ENCODE data around the gene PGGT1B.

PGGT1B gene

GRCh38 chr5:115184770-115185169 is 77.9 kb downstream of the PGGT1B start:
- DNase-seq (ENCODE audit: low read depth in 4 of 4, low spot score in 1 of 4): no peak

DNA sequence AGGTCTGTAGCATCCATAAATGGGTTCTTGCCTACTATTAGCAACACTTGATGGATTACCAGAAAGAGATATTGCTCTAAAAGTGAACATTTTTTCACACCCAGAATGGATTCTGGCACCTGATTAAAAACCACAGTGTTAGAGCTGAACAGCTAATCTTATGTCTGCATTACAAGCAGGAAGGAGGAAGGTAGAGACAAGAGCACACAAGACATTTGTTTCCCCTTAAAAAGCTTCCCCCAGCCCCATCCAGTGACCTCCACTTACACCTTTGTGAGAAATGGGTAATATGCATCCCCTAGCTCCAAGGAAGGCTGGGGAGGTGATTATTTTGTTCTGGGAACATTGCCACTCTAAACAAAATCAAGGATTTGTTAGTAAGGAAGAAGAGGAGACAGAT is 80.9 kb downstream of the PGGT1B start:
- no peak for DNase-seq (ENCODE audit: low read depth in 4 of 4, low spot score in 1 of 4)

DNA sequence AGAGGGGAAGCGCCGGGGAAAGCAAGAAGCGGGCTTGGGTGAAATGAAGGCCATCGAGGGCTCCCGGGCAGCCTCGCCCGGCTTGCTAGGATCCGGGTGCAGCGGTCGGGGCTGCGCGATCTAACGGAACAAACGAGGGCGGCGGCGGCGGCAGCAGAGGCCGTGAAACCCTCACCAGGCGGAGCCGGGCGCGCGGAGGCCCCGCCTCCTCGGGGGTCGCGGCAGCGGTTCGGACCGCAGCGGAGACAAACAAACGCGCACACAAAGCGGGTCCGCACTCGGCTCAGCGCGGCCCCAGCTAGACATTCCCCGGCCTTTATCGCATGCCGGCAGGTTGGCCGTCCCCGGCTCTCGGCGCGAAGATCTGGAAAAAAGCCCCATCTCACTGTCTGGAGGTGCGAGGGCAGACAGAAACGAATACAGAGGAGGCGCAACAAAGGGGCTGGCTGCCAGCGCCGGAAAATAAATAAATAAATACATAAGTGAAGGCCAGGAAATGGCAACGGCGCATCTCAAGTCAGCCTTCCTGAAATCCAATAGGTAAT is 82.4 kb downstream of the PGGT1B start:
- no peak for DNase-seq (ENCODE audit: low read depth in 4 of 4, low spot score in 1 of 4)

DNA sequence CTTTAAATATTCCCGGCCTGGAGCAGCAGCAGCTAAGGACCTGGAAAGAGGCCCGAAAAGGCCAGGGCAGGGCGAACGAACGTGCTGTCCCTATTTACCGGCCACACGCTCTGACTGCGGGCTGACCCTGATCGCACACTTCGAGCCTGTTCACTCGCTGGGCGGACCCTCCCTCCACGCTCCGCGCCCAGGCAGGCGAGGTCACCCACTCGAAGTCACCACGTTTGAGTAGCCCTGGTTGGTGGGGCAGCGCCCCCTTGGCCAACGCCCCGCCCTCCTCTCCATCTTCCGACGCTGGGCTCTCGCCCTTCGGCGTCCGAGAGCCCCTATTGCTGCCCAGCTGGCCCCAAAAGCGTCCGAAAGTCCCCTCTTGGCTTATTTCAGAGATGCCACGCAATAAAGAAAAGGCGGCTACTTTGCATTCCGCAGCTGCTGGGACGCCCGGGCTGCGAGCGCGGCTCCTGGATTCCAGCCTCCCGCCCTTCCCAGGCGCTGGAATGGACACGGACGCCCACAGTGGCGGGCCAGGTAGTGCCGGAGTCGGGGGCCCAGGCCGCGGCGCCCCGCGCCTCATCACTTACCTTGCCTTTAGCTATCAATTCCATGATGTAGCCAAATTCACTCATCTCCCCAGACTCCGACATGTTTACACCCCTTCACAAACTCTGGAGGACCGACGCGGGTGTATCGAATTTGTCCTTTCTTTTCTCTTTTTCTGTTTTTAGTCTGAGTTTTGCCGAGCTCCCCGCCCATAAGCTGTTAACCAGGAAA is 83.1 kb downstream of the PGGT1B start:
- DNase-seq (ENCODE audit: low read depth in 4 of 4, low spot score in 1 of 4): no peak

GRCh38 chr5:115179030-115179393 is 83.7 kb downstream of the PGGT1B start:
- no peak for DNase-seq (ENCODE audit: low read depth in 4 of 4, low spot score in 1 of 4)

- DNase-seq (ENCODE audit: low read depth in 4 of 4, low spot score in 1 of 4): no peak
Measured at GRCh38 chr5:115170929-115171510, 91.7 kb downstream of the PGGT1B start.

GRCh38 chr5:115170134-115170928 is 92.3 kb downstream of the PGGT1B start:
- DNase-seq (ENCODE audit: low read depth in 4 of 4, low spot score in 1 of 4): no peak

DNA sequence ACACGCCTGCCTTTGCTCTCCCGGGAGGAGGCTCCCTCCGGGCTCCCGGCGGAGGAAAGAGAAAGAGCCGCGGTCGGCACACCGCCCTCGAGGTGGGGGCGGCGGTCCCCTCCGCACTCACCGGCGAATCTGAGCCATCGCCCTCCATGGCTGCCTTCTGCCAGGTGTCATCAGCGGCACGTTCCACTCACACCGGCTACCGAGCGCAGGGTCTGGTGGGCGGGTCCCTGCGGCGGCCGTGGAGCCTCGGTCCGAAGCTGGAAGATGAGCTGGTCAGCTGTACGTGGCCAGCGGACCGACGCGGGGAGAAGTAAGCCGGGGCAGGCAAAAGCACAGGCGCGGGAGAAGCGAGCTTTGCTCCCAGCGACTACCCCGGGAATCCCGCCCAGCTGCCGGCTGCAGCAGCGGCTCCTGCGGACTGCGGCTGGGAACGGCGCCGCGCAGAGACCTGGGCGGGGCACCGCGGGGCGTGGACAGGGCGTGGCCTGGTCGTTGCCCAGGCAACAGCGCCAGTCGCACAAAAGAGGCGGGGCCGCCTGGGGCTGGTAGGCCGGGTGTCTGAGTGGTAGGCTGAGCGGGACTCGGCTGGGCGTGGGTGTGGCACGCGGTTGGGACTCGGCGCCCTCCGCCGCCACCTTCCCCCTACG is 93.1 kb downstream of the PGGT1B start, which contains the start of gene TRIM36:
Gene TRIM36 (minus strand): TSS at position 422 of the 647 bp plus-strand sequence. CDS start 274 bp downstream, at position 148.
- peak; percentile 69 to 91 (median 84) for DNase-seq (ENCODE audit: low read depth in 4 of 4, low spot score in 1 of 4)

GRCh38 chr5:115168829-115169486 is 93.7 kb downstream of the PGGT1B start:
- no peak for DNase-seq (ENCODE audit: low read depth in 4 of 4, low spot score in 1 of 4)

DNA sequence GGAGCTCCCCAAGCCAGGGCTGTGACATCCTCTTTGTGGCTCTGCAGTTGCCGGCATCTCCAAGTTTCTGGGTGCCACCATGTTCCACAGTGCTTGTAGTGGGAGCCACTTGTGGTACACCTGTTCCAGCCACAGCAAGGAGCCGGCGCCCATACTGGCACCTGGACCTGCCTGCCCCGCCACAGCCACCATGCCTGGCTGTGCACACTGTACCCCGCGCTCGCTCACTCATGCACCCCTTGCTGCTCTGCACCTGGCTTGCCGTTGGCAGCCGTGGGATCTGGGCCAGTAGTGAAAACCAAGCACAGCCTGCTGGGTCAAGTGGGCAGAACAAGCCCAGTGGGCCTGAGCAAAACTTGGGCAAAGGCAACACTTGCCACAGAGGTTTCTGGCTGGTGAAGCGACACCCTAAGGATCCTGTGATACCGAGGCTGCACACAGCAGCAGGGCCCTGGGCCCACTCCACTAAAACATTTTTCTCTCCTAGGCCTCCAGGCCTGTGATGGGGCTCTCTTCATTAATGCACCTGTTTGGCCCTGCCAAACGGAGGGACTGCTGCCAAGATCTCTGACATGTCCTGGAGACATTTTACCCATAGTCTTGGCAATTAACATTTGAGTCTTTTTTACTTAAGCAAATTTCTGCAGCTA is 95.8 kb downstream of the PGGT1B start:
- no peak for DNase-seq (ENCODE audit: low read depth in 4 of 4, low spot score in 1 of 4)

GRCh38 chr5:115165790-115166189 is 96.9 kb downstream of the PGGT1B start:
- DNase-seq (ENCODE audit: low read depth in 4 of 4, low spot score in 1 of 4): no peak

DNA sequence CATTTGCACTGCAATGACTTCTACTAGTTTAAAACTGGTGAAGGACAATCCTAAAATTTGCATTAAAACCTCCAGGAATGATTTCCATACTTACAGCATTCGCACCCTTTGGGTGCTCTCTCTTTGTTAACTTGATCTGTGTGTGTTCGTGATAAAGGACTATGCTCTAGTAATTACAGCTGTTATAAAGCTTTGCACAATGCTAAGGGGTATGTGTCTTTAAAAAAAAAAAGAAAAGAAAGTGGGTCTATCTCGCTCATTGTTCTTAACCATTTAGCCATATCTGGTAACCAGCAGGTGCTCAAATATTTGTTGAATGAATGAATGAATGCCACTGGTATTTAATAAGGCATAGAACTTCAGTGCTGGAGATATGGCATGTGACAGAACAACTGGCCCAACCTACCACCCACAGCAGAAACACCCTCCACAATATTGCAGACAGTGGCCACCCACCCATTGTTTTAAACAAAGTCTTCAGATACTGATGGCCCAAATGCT is 101.7 kb downstream of the PGGT1B start:
- DNase-seq (ENCODE audit: low read depth in 4 of 4, low spot score in 1 of 4): no peak

All from stimulated activated CD4-positive, alpha-beta T cell treated with anti-CD3 and anti-CD28 coated beads, Interleukin-1b, Interleukin-23, amount 100 ng/mL, for 24 hours (primary cell).